HG02852 (cell line): ENCODE data around the gene APPL1.
"Not testable (repeated sequence)": the region's sequence is repeated elsewhere in the genome, so short reads cannot be mapped to it uniquely, and the experiment has no call there.

Experiments
- ATAC-seq: cut with Tn5 transposase; IDR thresholded peaks from one replicate; pipeline ENCODE4 v1.9.1; 2021; ENCODE audit warnings: mild to moderate bottlenecking, moderate library complexity; ENCODE audit not compliant: unreplicated experiment

The APPL1 gene

GRCh38 chr3:57268416-57268815 lies 40.9 kb downstream of the APPL1 start:
- ATAC-seq: no peak

DNA sequence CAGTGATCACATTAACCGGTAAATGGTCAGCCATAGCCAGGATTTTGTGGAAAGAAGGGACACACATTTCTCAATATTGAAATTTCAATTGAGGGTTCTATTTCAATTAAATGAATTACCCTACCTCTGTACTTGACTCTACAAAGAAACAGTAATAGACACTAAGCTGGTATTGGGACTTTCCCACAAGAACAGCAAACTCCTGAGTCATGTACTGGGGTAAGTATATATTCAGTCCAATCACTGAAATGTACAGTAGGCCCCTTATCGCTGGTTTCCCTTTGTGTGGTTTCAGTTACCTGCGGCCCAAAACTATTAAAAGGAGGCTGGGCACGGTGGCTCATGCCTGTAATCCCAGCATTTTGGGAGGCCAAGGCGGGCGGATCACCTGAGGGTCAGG lies 47.3 kb downstream of the APPL1 start:
- ATAC-seq: no peak

- no peak for ATAC-seq
Measured at GRCh38 chr3:57275393-57275792, 47.9 kb downstream of the APPL1 start.

- ATAC-seq: no peak
Measured at GRCh38 chr3:57278237-57278636, 50.7 kb downstream of the APPL1 start.

DNA sequence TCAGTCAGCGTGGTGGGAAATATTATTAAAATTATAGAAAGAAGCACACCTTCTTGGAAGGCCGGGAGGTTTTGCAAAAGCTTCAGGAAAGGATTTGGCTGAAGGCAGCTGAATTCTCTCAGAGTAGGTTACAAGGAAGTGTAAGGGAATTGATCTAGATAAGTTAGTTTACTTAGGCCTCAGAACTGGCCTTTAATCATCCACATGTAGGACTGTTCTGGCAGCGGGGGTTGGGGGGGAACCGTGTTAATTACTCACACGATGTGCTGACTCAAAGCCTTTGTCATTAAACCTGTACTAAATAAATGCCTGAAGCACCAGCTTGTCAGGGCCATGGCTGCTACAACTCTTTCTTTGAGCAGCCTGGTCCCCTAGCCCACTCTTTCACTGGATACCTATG lies 52.2 kb downstream of the APPL1 start:
- no peak for ATAC-seq

GRCh38 chr3:57281715-57282114 lies 54.2 kb downstream of the APPL1 start:
- no peak for ATAC-seq

DNA sequence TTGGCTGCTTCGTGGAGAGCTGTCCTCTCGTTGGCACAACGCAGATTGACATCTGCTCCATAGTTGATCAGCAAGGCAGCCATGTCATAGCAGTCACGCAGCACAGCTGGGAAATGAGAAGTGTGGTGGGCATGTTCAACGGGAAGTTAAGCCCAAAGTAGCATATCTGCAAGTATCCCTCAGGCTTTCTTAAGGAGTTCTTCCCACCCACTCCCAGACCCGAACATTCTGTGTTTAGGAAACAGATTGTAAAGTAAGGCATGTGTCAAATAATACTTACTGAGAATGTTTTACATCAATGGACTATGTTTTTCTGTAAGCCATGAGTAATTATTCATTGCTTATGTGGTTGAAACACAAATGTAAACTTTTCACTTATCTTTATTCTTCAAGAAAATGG lies 55.8 kb downstream of the APPL1 start:
- no peak for ATAC-seq

DNA sequence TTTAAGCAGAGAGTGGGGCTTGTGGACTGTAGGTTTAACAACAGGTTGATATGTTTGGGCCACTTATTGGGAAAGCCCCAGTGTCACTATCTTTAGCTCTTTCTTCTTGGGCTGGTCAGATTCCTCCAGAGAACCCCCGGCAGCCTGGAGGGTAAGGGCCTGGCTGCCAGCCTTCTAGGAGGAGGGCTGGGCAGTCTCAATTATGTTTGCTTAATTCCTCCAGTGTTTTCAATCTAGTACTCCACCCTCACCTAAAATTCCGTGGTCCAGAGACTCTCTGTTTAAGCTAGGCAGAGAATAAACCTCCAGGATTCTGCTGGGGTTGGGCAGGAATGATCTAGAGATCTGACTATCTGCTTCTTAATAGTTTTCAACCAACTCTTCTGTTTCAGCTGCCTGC lies 59.7 kb downstream of the APPL1 start:
- ATAC-seq: no peak

DNA sequence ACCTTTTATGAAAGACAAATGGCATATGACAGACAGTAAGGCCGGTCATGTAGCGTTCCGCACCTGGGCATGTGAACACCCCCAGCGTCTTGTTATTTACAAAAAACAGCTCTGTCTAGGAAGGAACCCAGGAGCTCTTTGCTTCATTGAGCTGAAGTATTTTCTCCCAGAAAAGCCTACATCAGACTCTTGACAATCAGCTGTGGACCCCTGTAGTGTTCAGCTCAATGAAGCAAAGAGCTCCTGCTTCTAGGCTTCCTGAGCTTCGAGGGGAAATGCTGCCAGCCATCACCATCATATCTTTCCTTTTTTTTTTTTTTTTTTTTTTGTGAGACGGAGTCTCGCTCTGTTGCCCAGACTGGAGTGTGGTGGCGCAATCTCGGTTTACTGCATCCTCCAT lies 60.9 kb downstream of the APPL1 start:
- no peak for ATAC-seq

DNA sequence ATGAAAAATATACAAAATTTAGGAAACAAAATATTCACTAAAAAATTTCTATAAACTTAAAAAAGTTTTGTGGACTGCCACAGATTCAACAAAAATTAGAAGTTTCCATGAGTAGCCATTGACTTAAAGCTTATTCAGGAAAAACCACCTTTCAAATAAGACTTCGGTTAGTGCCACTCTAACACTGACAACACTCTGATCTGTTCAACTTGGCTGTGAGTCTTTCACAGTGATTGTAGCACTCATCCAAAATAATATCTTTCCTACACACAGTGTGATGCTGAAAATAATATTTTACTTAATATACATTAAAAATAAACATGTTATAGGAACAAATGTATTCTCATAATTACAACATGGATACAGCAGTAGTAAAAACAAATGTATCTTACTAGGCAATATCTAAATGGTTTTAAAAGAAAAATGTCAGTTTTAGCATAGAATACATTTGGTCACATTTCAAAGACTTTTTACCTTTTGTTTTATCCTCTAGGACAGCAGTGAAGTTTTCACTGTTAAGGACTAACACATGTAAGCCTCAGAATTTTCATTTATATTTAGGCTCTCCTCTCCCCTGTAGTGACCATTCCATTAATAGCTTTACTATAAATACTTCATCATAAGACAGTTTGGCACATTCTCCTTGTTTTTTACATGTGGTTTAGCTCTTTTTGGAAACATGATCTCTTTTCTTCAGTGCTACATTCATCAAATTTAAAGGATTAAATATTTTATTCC lies 64.8 kb downstream of the APPL1 start, which contains the start of gene ASB14:
Gene ASB14, minus strand, starts transcription at position 527 of the 738 bp plus-strand sequence. CDS start 652 bp downstream, outside the sequence.
- ATAC-seq: no peak

DNA sequence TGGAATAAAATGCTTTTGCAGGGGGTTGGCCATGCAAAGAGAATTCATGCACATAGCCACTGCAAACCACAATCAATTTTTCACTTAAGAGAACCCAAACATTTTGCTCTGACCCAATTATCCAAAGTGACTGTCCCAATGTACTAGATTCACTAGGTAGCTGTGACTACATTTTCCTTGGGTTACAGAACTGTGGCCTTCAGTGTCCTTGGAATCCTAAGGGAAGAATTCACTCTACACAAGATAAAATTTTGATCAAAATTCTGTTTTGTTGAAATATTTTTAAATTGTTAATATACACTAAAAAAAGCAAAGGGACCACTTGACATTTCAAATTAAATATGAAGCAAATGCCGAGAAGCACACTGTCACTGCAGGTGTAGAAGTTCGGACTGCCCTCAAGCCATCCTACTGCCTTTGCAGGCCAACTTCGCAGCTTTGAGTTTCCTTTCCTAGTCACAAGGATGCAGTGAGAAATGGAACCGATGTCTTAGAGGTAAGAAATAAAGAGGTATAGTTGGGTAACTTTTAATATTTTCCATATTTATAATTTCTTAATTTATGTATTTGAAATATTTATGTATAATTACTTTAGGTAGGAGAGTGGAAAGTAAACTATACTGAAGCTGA lies 65.5 kb downstream of the APPL1 start:
- ATAC-seq: no peak

DNA sequence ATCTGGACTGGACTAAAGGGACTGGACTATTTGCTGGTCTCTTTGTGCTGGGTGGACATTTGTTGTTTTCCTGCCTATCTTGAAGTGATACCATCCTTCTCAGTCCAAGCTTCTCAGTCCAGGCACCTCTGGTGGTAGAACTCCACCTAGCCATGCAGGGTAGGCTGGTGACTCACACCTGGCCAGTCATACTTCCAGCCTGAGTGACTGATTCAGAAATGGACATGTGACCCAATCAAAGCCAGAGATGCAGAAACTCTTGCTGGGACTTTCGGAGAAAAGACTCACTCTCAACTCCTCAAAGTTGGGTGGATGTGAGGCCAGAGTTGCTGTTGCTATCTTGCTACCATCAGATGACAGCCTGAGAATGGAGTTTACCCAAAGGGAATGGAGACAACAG lies 70.5 kb downstream of the APPL1 start:
- no peak for ATAC-seq

DNA sequence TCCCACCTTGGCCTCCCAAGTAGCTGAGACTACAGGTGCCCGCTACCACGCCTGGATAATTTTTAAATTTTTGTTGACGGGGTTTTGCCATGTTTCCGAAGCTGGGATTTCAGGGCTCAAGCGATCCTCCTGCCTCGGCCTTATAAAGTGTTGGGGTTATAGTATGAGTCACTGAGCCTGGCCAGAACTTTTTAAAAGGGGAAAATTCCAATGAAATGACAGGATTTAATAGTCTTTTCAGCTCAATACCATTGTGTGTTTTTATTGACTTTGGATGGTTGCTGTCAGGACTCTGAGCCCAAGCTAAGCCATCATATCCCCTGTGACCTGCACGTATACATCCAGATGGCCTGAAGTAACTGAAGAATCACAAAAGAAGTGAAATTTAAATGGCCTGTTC lies 76.0 kb downstream of the APPL1 start:
- not testable (repeated sequence) for ATAC-seq

- ATAC-seq: no peak
Measured at GRCh38 chr3:57309769-57310360, 82.3 kb downstream of the APPL1 start.

DNA sequence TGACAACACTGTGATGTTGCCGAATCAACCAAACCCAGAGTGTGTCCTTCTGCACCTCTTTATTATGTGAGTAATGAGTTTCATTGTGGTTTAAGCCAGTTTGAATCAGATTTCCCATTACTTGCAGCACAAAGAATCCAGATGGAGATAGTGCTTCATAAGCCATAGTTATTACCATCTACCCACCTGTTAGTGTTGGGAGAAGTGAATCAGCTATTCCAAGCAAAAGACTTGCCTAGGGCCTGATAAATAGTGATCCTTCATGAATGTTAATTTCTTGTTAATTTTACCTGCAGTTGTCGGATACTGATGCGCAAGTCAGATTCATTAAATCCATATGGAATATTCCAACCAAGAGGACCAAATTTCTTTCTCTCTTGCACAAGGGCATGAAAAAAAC lies 86.7 kb downstream of the APPL1 start:
- no peak for ATAC-seq
